Fibroblast of skin of right biceps (primary cell): ENCODE data around the gene CDKL5.
"Not testable (repeated sequence)": the region's sequence is repeated elsewhere in the genome, so short reads cannot be mapped to it uniquely, and the experiment has no call there.

Experiments used
- DNase-seq: peaks from one replicate; pipeline ENCODE4 v3.0.0-alpha.2; 2013

The CDKL5 gene

DNA sequence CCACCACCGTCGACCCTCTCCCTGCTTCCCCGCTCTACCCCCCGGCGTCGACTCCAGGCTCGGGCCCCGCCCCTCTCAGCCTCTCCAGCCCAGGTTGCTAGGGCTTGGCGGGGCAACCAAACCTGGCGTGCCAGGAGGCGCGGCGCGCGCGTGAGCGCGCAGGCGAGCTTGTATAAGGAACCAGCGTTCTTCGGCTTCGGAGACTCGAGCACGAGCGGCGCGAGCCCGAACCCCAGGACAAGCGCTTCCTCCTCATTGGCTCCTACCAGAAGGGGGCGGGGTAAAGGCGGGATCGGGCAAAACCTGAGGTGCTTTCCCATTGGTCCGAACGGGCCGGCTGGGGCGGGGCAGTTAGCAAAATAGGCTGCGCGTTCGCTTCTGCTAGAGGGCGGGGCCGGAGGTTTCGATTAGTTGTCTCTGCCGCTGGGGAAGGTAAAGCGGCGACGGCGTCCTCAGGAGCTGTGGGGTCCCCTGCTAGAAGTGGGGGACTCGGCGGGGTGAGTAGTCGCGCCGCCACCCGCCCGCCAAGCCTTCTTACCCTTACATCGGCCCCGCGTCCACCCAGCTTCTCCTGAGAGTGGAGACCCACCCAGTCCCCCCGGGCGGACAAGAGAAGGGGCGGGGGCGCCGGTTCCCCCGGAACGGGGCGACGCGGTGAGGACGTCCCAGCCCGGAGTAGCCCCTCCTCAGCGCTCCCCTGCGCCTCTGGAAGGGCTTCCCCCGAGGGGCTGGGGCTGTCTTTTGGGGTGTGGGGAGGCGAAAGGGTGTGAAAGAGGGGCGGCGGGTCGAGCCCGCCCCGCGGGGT, at the start of gene CDKL5:
CDKL5 (plus strand) TSS at position 410 of the 805 bp plus-strand sequence. CDS start 81,489 bp downstream, outside the sequence.
- peak; percentile 97 for DNase-seq

GRCh38 chrX:18377796-18378195, 47.6 kb upstream of the CDKL5 start:
- DNase-seq = peak; percentile 15

- DNase-seq = no peak
Measured at GRCh38 chrX:18389966-18390365, 35.4 kb upstream of the CDKL5 start.

- DNase-seq = peak; percentile 35
Measured at GRCh38 chrX:18390941-18391538, 34.4 kb upstream of the CDKL5 start.

DNA sequence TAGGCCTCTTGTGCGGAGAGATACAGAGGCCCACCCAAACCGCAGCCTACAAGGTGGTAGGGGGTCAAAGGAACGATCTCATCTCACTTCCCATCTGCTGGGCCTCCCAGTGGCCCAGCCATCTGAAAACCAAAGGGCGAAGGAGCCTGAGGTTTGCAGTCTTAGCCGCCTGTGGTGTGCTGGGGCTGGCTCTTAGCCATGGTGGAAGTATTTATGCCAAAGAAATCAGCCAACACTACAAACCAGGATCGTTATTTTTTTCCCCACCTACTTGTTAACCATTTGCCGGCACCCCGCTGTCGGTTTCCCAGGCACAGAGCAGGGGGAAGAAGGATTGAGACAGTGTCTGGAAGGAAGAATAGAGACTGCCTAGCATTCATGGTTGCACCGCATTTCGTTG, 30.9 kb upstream of the CDKL5 start:
- no peak for DNase-seq

- DNase-seq = no peak
Measured at GRCh38 chrX:18401848-18402213, 23.6 kb upstream of the CDKL5 start.

DNA sequence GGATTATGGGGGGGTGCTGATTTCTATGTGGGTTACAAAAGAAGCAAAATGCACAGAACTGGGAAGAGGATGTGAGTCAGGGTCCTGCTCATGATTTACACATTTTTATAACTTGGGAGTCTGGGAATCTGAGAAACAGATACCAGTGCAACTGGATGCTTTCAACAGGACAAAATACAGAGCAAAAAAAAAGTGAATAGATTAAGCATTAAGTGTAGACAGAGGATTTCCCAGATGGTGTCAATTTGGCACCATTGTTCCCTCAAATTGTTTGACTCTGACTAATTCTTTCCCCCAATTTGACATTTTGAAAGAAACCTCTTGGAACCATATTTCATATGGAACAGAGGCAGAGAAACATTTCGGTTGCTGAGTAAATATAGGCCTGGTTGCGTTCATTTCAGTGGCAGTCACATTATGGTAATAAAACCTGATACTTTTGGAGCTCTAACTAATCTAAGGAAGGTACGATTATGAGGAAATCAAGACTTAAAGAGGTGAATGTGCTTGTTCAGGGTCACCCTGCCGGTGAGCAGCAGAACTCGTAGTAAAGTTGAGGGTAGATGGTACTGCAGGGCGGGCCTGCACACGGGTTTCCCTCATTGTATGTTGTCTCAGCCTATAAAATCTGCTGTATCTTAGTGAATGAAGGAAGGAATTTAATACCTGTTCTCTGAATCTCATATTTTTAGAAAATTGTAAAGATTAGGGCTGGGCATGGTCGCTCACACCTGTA, 18.7 kb upstream of the CDKL5 start:
- peak; percentile 85 for DNase-seq

GRCh38 chrX:18410038-18410437, 15.4 kb upstream of the CDKL5 start:
- peak; percentile 37 for DNase-seq

GRCh38 chrX:18415386-18415785, 10.0 kb upstream of the CDKL5 start:
- peak; percentile 34 for DNase-seq

DNA sequence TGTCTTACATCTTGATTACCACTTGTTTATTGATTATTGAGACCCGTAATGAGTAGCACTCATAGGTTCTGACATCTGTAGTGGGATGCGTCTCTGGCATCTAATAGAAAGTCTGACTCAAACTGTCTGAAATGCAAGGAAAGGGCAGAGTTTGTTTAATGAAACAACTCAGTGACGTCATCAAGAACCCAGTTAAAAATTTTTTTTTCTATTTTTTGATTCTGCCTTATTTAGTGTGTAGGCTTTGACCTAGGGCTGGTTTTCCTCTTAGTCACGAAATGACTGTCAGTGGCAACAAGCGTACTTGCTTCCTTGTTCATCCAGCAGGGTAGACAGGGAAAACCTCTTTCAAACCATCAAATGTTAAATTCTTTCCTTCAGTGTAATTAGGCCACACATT, 3.1 kb upstream of the CDKL5 start:
- DNase-seq = peak; percentile 93

GRCh38 chrX:18422886-18423285, 2.5 kb upstream of the CDKL5 start:
- no peak for DNase-seq

- peak; percentile 60 for DNase-seq
Measured at GRCh38 chrX:18424482-18425198, 768 bp upstream of the CDKL5 start.

GRCh38 chrX:18426004-18426320, 554 bp downstream of the CDKL5 start:
- DNase-seq = no peak

GRCh38 chrX:18428006-18428405, 2.6 kb downstream of the CDKL5 start:
- no peak for DNase-seq

- not testable (repeated sequence) for DNase-seq
Measured at GRCh38 chrX:18433288-18433687, 7.9 kb downstream of the CDKL5 start.

GRCh38 chrX:18434896-18435295, 9.5 kb downstream of the CDKL5 start:
- DNase-seq = no peak

- DNase-seq = no peak
Measured at GRCh38 chrX:18436017-18436416, 10.6 kb downstream of the CDKL5 start.

DNA sequence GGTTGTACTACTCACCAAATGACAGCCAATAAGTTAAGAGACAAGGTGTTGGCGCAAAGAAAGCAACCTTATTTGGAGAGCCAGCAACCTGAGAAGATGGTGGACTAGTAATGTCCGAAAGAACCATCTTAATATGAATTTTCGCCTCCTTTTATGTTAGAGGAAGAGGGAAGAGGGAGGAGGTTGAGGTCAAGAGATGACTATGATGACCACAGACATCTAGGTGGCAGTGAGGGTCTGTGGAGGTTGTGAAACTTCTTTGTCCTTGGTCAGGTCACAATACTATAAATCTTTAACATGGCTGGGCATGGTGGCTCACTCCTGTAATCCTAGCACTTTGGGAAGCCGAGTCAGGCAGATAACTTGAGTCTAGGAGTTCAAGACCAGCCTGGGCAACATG, 15.4 kb downstream of the CDKL5 start:
- DNase-seq = no peak

- no peak for DNase-seq
Measured at GRCh38 chrX:18441780-18442367, 16.5 kb downstream of the CDKL5 start.

DNA sequence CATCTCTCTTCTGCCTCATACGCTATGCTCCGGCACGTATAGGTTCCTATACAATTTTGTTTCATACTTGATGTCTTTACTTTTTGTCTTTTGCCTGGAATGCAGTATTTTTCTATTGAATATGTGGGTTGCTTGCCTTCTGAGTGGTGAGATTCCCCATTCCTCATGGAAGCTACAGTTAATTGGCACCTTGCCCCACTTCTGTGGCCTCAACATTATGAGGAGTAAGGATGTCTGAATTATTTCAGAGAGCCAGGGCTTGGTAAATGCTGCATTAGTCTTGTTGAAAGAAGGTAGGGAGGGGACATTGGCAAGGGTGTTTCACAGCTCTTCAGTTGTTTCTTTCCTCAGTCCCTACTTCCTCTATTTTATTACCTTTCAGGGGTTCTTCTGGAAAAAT, 23.0 kb downstream of the CDKL5 start:
- DNase-seq = peak; percentile 65

DNA sequence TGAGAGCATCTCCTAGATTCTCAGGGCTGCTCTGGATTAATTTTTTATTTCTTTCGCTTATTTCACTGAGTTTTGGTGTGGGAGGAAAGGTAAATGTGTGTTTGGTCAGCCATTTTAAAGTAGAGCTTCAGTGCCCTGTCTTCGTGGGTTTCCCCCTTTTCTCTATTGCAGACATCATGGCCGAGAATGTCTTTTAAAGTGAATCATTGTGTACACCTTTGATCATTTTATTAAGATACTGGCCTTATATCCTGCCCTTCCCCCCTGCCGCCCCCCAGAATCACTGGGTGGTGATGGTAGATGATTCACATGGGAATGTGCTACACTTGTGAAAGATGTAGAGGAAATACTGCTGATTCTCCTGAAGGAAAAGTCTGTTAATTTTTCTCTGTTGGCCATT, 23.8 kb downstream of the CDKL5 start:
- peak; percentile 49 for DNase-seq

DNA sequence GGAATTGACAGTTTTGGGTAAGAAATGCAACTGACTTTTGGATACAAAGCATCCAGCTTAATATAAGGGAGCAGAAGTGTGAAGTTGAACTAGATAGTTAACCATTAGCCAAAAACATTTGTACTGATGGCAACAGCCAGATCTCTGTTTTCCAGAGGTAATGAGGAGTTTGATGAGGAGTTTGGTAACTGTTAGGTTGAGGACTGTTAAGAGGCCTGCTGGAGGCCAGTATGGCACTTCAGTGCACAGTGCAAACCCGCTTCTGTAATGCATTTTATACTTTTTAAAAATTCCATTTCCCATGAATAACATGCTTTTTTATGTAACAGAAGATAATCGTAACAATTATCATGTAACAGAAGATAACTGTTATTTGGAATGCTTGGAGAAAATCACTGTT, 30.0 kb downstream of the CDKL5 start:
- no peak for DNase-seq

- no peak for DNase-seq
Measured at GRCh38 chrX:18457000-18457399, 31.6 kb downstream of the CDKL5 start.
